ENCODE data around the gene CALHM6. TPM values are rescaled to one million over a fixed set of nuclear protein-coding genes. Genes with fewer than 3 reads are reported as not detected.

The CALHM6 gene
- total RNA-seq, 3 donors from 2014 or later: 4.2 to 5.6 TPM; not detected in 1

DNA sequence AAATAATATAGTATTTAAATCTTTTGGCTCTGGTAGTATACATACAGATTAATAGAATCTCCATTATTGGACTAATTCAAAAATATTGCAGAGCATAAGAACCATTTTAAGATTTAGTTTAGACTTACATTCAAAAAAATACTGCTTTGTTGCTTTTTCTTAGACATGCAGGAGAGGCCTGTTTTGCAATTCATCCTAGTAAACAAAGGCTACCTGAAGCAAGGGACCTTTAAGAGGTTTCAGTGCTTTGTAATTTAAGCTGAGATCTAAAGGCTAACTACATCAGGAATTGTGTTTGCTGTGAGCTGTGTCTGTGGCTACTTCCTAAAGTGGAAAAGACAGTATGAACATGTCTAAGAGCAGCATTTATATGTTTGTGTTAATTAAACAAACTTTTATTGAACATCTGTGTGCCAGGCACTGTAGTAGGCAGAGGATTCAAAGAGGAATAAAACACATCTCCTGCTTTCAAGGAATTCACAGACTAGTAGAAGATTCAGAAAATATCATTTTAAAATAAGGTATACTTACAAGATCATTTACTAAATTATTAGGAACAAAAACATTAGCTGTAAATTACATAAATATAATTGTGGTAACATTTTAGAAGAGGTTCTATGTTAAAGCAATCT is 29.1 kb upstream of the CALHM6 start:
- Histone ChIP-seq H3K36me3 (ENCODE audit: low read depth) (no peaks in the 10 kb centered on the region), H3K4me3 (no peak overlapping the region), H3K4me1 (ENCODE audit: low read depth) (no peaks in the 10 kb centered on the region), H3K9me3 (no peaks in the 10 kb centered on the region)
- intact Hi-C loops (cut with DNase I, micrococcal nuclease): no loop called here
- no peak for DNase-seq
- no peak for ATAC-seq
- TF ChIP-seq, protein P1, sequence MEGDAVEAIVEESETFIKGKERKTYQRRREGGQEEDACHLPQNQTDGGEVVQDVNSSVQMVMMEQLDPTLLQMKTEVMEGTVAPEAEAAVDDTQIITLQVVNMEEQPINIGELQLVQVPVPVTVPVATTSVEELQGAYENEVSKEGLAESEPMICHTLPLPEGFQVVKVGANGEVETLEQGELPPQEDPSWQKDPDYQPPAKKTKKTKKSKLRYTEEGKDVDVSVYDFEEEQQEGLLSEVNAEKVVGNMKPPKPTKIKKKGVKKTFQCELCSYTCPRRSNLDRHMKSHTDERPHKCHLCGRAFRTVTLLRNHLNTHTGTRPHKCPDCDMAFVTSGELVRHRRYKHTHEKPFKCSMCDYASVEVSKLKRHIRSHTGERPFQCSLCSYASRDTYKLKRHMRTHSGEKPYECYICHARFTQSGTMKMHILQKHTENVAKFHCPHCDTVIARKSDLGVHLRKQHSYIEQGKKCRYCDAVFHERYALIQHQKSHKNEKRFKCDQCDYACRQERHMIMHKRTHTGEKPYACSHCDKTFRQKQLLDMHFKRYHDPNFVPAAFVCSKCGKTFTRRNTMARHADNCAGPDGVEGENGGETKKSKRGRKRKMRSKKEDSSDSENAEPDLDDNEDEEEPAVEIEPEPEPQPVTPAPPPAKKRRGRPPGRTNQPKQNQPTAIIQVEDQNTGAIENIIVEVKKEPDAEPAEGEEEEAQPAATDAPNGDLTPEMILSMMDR (IDR thresholded peaks at IDR 0.05): no peak

DNA sequence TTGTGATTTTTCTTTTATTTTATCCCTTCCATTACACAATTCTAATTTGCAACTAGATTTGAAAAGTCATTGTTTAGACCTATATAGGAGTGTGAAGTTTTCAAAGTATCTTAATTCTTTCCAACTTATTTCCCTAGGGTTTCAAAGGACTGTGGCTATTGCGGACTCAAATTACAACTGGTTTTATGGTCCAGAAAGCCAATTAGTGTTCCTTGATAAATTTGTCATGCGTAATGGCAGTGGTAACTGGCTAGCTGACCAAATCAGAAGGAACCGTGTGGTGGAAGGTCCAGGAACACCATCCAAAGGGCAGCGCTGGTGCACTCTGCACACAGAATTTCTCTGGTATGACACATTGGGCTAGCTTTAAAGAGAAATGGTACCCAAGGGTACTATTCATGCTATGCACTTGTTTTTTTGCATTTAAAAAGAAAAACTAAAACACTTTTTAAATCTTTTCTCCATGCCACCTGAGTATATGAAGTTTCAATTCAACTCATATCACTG is 27.9 kb upstream of the CALHM6 start:
- ATAC-seq: no peak
- DNase-seq: no peak
- Histone ChIP-seq H3K4me1 (ENCODE audit: low read depth) (no peaks in the 10 kb centered on the region), H3K9me3 (no peaks in the 10 kb centered on the region), H3K4me3 (no peak overlapping the region), H3K36me3 (ENCODE audit: low read depth) (no peaks in the 10 kb centered on the region)
- intact Hi-C loops (cut with DNase I, micrococcal nuclease): no loop called here
- TF ChIP-seq, protein P1 (IDR thresholded peaks at IDR 0.05): no peak

DNA sequence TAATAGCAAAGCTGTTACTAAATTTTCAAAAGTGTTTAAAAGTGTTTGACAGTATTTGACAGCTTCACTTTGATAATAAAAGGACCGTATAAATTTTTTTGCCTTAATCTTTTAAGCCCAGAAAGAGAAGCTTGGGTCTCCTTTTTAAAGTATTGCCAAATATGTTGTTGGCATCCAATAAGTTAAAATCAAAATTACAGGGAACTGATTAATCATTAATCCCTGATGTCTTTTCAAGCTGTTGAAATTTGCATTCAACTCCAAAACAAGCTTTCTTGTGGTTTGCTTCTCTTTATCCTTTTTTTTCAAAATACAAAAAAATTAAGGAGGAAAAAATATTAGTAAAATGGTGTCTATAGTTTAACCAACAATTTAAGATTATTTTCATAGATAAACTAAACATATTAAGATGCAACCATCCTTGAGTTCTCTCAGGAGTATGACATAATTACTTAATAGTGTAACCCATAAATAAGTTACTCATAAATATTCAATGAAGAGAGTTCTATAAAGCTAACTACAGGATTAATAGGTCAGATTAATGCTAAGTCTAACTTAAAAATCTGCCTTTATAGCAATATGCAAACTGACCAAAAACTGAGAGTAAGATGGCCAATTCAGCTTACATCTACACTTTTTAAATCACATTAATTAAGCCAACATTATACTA is 27.0 kb upstream of the CALHM6 start:
- H3K4me3 ChIP-seq: no peak overlapping the region
- TF ChIP-seq, protein P1 (IDR thresholded peaks at IDR 0.05): no peak
- no peaks in the 10 kb centered on the region for H3K4me1 ChIP-seq (ENCODE audit: low read depth)
- ATAC-seq (no peak), DNase-seq (no peak)
- H3K36me3 ChIP-seq (ENCODE audit: low read depth): no peaks in the 10 kb centered on the region
- intact Hi-C loops (cut with DNase I, micrococcal nuclease): no loop called here
- no peaks in the 10 kb centered on the region for H3K9me3 ChIP-seq

DNA sequence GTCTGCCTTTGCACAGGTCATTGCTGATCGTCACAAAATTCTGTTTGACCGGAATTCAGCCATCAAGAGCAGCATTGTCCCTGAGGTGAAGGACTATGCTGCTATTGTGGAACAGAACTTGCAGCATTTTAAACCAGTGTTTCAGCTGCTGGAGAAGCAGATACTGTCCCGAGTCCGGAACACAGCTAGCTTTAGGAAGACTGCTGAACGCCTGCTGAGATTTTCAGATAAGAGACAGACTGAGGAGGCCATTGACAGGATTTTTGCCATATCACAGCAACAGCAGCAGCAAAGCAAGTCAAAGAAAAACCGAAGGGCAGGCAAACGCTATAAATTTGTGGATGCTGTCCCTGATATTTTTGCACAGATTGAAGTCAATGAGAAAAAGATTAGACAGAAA is 24.6 kb upstream of the CALHM6 start:
- ATAC-seq (no peak), DNase-seq (no peak)
- Histone ChIP-seq H3K36me3 (ENCODE audit: low read depth) (no peaks in the 10 kb centered on the region), H3K4me1 (ENCODE audit: low read depth) (no peaks in the 10 kb centered on the region), H3K4me3 (no peak overlapping the region), H3K9me3 (no peaks in the 10 kb centered on the region)
- TF ChIP-seq, protein P1 (IDR thresholded peaks at IDR 0.05): no peak
- intact Hi-C loops (cut with DNase I, micrococcal nuclease): no loop called here

DNA sequence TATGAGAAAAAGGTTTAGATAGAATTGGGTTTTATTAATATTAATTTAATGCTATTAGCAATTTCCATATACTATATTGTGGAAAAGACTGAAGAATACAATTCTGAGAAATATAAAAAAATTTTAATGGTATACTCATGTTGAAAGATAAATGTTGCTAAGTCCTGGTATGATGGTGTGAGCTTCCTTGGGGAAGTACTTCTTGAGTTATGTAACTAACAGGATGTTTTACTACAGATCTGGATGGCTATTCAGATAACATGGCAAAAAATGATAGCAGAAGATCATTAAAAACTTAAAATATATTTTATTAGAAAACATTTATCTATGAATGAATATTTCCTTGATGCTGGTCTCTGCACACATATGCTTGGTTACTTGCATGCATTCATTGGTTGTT is 23.5 kb upstream of the CALHM6 start:
- TF ChIP-seq, protein P1 (IDR thresholded peaks at IDR 0.05): no peak
- Histone ChIP-seq H3K4me1 (ENCODE audit: low read depth) (no peaks in the 10 kb centered on the region), H3K4me3 (no peak overlapping the region), H3K9me3 (no peaks in the 10 kb centered on the region), H3K36me3 (ENCODE audit: low read depth) (no peaks in the 10 kb centered on the region)
- ATAC-seq (no peak), DNase-seq (no peak)
- intact Hi-C loops (cut with DNase I, micrococcal nuclease): no loop called here

Data from mucosa of descending colon (tissue), 3 donors.